HG02973 (cell line): ENCODE results near the gene PMPCA.
A peak's percentile ranks its signal among the peaks of the same experiment; 100 is the strongest.

Source experiments
- ATAC-seq: cut with Tn5 transposase; IDR thresholded peaks from one replicate; pipeline ENCODE4 v1.9.1; 2021; ENCODE audit warnings: moderate library complexity; ENCODE audit not compliant: unreplicated experiment

The PMPCA gene

DNA sequence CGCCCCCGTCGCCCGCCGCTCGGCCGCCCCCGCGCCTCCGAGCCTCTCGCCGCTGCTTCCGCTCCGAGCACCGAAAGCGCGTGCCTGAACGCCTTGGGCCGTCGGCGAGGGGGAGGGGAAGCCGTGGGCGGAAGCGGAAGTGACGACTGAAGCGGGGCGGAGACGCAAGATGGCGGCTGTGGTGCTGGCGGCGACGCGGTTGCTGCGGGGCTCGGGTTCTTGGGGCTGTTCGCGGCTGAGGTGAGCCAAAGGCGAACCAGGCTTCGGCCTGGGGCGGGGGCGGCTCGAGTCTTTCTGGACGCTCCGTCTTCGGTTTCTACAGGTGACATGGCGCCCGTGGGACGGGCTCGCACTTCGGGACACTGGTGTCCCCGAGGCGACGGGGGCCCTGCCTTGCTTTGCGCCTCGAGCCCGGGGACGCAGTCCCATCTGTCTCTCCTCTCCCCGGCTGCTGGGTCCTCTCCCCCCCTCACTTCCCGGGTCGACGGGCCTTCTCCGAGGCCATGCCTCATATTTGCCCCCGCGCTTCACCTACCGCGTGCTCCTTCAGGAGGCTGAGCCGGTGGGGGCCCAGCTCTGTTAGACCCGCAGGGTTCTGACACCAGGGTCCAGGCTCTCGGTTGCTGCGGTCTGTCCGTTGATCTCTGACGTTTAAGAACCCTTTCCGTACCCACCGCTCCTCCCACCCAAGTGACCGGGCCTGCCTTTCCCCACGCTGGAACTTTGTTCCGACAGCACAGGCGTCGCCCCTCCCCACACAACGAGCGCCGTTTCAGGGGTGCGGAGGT lies at the start of gene PMPCA, which contains the start of gene ENTR1:
Gene PMPCA, plus strand, starts transcription at position 159 of the 788 bp plus-strand sequence. Its CDS starts 11 bp downstream, at position 170.
Gene ENTR1, minus strand, starts transcription at position 115 of the 788 bp plus-strand sequence. CDS start 217 bp downstream, outside the sequence.
- peak; percentile 62 for ATAC-seq

DNA sequence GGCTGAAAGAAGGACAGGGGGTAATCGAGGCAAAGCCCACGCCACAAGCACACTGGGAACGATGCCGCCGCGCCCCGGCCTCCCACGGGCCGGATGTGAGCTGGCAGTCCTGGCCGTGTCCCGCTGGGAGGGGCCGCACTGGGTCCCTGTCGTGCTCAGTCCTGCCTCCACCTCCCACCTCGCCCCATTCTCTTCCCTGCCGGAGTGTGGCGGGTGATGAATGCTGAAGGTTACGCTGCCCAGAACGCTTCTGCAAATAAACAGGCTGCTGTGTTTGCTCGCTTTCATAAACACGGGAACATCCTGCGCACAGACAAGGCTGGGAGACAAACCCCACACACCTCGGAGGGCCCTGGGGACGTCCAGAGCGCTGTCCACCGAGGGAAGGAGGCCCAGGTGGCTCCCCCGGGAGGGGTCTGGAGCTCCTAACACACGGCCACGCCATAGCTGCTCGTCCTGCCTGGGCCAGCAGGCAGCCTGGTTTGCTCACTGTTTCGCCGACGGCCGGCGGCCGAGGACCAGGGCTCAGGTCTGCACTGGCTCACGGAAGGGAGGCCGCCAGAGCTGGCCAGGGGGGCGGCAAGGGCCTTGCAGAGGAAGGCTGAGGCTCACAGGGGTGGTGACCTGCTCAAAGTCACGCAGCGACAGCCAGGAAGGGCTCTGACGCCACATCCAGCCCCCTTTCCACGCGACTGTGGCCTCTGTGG lies 49.3 kb upstream of the PMPCA start:
- no peak for ATAC-seq

DNA sequence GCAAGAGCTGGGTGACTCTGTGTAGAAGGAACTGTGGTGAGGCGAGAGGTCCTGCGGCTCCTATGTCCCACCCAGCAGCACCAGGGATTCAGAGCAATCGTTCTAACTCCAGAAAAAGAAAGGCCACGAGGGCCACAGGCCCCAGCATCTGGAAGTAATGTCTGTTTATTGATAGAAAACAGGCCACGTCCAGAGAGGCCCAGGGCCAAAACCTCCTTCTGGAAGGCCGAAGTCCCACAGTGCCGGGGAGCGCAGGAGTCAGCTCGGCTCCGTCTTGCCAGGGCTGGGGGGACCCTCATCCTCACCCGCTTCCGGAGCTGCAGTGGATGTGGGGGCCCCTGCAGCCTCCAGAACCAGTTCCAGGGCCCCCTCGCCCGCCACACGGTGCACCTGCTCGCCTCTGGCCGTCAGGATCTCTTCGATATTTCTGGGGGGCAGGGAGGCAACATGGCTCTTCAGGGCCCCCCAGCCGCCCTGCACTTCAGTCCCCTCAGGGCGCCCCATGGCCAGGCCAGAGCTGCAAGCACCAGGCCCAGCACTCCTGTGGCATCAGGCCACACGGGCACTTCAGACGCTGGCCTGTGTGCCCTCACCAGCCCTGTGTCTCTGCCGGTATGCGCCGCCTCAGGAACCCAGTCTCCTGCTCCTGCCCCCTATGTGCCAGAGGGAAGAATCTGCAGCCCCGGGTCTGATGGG lies 48.6 kb upstream of the PMPCA start:
- no peak for ATAC-seq

DNA sequence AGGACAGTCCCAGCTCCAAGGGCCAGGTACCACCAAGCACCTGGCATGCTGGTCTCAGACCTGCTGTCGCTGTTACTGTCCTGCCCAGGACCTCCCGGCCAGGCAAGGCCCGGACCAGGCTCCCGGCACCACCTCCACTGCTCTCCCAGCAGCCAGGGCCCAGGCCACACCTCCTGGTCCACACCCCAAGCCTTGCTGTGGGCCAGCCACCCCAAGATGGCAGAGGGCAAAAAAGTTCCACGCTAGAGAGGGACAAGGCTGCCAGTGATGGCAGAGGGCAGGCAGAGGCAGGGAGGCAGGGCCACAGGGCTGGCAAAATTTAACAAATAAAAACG lies 48.0 kb upstream of the PMPCA start:
- ATAC-seq, result no peak

DNA sequence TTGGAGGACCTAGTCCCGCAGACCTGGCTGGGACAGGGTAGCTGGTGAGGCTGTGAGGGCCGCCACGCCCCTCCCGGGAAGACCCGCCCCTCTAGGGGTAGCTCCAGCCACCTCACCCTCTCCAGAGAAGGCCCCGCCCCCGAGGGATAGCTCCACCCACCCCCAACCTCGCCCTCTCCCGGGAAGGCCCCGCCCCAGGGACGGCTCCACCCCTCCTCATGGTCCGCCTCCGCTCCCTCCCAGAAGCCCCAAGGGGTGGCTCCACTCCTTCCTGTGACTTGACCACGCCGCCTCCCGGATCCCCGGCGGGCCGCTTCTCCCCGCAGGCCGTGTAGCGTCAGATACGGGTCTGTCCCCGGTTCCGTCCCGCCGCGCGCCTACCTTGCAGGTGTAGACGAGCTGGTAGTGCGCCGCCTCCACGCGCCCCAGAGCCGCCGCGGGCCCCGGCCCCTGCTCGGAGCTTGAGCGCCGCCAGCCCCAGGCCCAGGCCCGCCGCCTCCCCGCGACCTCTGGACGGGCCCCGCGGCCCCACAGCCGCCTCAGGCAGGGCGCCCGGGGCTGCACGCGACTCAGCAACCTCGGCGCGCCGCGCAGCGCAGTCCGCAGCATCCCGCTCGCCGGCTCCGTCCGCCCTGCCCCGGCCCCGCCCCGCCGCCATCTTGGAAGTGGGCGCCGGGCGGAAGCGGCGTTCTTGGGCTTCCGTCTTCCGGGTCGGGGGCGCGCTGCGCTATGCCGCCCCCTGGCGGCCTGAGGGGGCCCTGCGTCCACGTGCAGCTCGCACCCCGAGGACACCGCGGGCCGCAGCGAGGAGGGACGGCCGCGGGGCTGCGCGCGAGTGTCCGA lies 47.1 kb upstream of the PMPCA start, which contains the start of gene DNLZ:
Gene DNLZ, minus strand, starts transcription at position 639 of the 843 bp plus-strand sequence. Its CDS starts 30 bp downstream, at position 609.
- peak; percentile 59 for ATAC-seq

DNA sequence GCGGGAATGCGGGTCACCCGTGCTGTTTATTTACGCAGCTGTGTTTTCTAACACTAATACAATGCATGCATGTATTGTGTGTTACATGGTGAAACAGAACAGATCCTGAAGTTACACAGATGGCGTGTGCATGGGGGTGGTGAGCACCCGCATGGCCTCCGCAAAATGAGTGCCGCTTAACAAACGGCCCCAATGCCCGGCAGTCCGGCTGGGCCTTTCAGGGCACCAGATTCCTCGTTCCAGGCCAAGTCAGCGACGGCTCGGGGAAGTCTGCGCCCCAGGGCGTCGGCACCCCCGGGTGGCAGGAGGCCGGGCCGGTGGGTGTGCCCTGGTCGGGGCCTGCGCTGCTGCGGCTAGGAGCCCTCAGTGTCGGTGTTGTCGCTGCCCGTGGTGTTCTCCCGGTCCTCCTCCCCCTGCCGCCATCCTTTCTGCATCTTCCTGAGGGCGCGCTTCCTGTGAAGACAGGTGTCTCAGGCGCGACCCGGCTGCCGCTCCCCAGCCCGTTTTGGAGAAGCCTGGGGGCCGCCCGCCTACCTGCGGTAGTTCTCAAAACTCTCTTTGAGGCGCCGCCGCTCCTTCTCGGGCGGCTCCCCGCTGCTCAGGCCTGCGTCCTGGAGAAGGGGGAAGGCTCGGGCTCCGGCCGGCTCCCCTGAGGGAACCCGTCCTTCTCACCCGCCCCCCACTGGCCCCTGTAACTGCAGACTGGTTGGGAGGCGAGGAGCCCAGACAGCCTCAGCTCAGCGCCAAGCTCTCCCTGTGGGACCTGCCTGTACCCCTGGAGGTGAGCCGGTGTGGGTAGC lies 46.3 kb upstream of the PMPCA start:
- peak; percentile 2 for ATAC-seq

DNA sequence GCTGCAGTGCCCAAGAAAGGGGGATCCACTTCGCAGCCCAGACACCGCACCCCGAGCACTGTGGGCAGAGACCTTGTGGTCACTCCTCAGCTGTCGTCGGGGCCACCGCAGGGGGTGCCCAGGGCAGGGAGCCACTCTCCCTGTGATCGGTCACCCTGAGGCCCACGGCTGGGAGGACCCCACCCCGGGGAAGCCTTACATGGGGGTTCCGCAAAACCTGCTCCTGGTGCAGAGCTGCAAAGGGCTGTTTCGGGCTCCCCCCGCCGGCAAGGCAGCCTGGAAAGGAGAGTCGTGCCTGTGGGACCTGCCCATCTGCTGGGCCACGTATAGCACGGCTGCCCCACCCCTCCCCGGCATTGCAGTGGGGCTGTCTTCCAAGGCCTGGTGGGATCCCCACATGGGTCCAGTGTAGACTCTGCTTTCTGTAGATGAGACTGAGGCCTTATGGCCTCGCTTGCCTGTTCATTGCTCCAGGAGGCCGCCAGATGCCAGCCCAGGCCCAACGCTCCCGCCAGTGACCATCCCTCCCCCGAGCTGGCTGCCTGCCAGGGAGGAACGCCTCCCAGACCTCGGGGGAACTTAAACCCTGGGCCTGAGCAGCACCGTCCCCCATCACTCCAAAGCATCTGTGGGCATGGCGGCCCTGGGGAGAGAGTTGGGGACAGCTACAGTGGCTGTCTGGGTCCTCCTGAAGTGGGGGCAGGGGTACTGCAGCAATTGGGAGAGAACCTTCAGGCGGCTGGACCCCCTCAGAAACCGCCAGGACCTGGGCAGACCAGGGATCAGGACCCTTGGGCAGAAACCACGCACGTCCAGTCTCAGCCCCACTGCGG lies 45.3 kb upstream of the PMPCA start:
- no peak for ATAC-seq

DNA sequence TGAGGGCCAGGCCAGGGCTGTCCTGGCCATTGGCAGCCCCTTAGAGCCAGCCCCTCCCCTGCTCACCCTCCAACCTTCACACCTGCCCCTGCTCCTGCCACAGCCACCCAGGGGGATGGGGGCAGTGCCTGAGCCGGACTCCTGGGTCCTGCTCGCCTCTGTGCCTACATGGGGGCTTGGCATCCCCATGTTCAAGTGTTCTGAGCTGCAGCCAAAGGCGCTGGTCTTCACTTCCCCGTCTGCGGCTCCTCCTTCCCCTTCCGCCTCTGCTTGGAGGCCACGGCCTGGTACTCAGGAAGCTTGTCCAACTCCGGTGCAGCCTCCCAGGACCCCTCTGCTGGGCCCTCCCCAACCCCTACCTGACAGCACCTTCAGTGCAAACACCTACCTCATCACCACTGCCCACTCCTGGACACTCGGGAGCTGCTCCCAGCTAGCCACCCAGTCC lies 44.7 kb upstream of the PMPCA start:
- ATAC-seq, result no peak

GRCh38 chr9:136366826-136367225 lies 43.6 kb upstream of the PMPCA start:
- no peak for ATAC-seq

- no peak for ATAC-seq
Observed at GRCh38 chr9:136367296-136368145, 42.9 kb upstream of the PMPCA start.

DNA sequence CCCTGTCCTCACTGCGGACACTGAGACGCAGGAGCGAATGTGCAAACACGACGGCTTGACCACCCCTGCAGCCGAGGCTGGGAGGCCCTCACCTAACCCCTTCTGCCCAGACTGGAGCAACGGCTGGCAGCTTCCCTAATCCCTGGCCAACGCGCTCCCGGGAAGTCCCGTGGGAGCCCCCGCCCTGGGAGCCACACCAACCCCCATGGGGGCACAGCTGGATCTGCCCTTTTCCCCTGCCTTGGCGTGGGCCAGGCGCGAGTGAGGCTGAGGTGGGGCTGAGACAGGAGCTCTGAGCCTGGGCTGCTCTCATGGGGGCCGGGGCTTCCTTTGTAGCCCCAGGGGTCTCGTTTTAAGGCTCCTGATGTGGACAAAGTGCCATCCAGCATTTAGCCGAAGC lies 42.3 kb upstream of the PMPCA start:
- no peak for ATAC-seq

GRCh38 chr9:136370037-136370436 lies 40.4 kb upstream of the PMPCA start:
- ATAC-seq, result no peak

GRCh38 chr9:136370687-136371532 lies 39.5 kb upstream of the PMPCA start:
- no peak for ATAC-seq

DNA sequence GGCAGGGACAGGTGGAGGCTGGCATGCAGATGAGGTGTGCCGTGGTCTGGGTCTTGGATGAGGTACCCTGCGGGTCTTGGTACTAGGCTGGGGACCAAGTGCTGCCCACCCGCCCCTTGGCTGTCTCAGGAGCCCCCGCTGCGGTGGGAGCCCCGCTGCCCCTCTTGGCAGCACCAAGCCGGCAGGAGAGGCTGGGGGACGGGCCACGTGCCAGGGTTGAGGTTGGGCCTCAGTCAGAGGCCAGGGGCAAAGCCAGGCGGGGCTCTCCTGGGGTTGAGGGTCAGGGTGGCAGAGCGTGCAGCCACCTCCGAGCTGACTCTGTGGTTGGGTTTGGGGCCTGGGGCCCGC lies 39.0 kb upstream of the PMPCA start:
- ATAC-seq, result no peak

GRCh38 chr9:136372006-136372405 lies 38.5 kb upstream of the PMPCA start:
- no peak for ATAC-seq

GRCh38 chr9:136372561-136373299 lies 37.7 kb upstream of the PMPCA start:
- no peak for ATAC-seq
